Stimulated activated naive CD8-positive, alpha-beta T cell treated with anti-CD3 and anti-CD28 coated beads, Interleukin-15, amount 100 ng/mL, for 72 hours (primary cell): ENCODE measurements around the gene TOMM40.
A peak's percentile ranks its signal among the peaks of the same experiment; 100 is the strongest.
"Not testable (repeated sequence)": the region's sequence is repeated elsewhere in the genome, so short reads cannot be mapped to it uniquely, and the experiment has no call there.

Source experiments
- ATAC-seq: fragments of 150-1000 bp; cut with Tn5 transposase; 2 replicates; pipeline ENCODE4 v1.10.0; 2021; ENCODE audit warnings: mild to moderate bottlenecking, moderate library complexity
- DNase-seq, 2 donors: peaks; one replicate each; pipeline ENCODE4 v3.0.0; 2021 to 2022
- H3K27ac Mint-ChIP-seq, 2 donors: one replicate each; pipeline ENCODE4 v1.8.0; 2022; ENCODE audit warnings: mild to moderate bottlenecking in 2 of 2, mixed read lengths in 2 of 2, moderate library complexity in 2 of 2
- H3K27me3 Mint-ChIP-seq: one replicate; pipeline ENCODE4 v1.8.0; 2022; ENCODE audit warnings: mixed read lengths
- H3K4me1 Mint-ChIP-seq: one replicate; pipeline ENCODE4 v1.8.0; 2022; ENCODE audit warnings: mild to moderate bottlenecking, mixed read lengths
- H3K4me3 Mint-ChIP-seq, 2 donors: one replicate each; pipeline ENCODE4 v1.8.0; 2022; ENCODE audit warnings: mild to moderate bottlenecking in 2 of 2, mixed read lengths in 2 of 2, moderate library complexity in 1 of 2
- H3K9me3 Mint-ChIP-seq, 2 donors: one replicate each; pipeline ENCODE4 v1.8.0; 2022; ENCODE audit warnings: mixed read lengths in 2 of 2

The TOMM40 gene

GRCh38 chr19:44883922-44884321, 7.1 kb upstream of the TOMM40 start:
- no peak for ATAC-seq
- H3K9me3 Mint-ChIP-seq, result no peaks in the 10 kb centered on the region
- peaks cover 1% of the 10 kb centered on the region for H3K4me1 Mint-ChIP-seq
- H3K27me3 Mint-ChIP-seq, result no peaks in the 10 kb centered on the region
- no peak overlapping the region for H3K27ac Mint-ChIP-seq
- DNase-seq, result no peak
- H3K4me3 Mint-ChIP-seq, result no peak overlapping the region

- H3K4me1 Mint-ChIP-seq, result peaks cover 6% of the 10 kb centered on the region
- ATAC-seq, result no peak
- H3K27me3 Mint-ChIP-seq, result no peaks in the 10 kb centered on the region
- no peaks in the 10 kb centered on the region for H3K9me3 Mint-ChIP-seq
- no peak for DNase-seq
- no peak overlapping the region for H3K4me3 Mint-ChIP-seq
- peak overlapping the region in 1 of 2 donors; percentile 68 for H3K27ac Mint-ChIP-seq
Observed at GRCh38 chr19:44884566-44884965, 6.5 kb upstream of the TOMM40 start.

- H3K27me3 Mint-ChIP-seq, result no peaks in the 10 kb centered on the region
- no peak for DNase-seq
- no peak overlapping the region for H3K4me3 Mint-ChIP-seq
- peaks cover 14% of the 10 kb centered on the region for H3K4me1 Mint-ChIP-seq
- ATAC-seq, result no peak
- H3K9me3 Mint-ChIP-seq, result no peaks in the 10 kb centered on the region
- no peak overlapping the region for H3K27ac Mint-ChIP-seq
Observed at GRCh38 chr19:44886141-44886540, 4.9 kb upstream of the TOMM40 start.

DNA sequence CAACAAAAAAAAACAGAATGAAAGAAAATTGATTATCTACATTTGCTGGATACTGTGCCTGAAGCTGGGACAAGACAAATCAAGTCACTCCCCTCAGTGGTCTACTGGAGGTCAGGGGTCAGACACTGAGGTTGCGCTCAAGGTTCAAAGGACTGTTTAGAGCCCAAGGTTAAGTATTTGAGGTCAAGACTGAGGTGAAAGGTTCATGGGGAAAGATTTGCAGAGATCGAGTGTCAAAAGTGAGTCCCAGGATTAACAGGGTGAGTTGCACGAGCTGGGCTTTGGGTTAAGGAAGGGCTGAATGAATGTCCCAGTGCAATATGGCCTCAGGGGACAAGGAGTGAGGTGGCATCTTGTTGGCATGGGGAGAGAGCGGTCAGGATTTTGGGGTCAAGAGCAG, 3.4 kb upstream of the TOMM40 start:
- no peaks in the 10 kb centered on the region for H3K9me3 Mint-ChIP-seq
- ATAC-seq, result no peak
- H3K4me3 Mint-ChIP-seq, result no peak overlapping the region
- DNase-seq, result no peak
- H3K27me3 Mint-ChIP-seq, result no peaks in the 10 kb centered on the region
- peaks cover 26% of the 10 kb centered on the region for H3K4me1 Mint-ChIP-seq
- peak overlapping the region in 1 of 2 donors; percentile 63 for H3K27ac Mint-ChIP-seq

DNA sequence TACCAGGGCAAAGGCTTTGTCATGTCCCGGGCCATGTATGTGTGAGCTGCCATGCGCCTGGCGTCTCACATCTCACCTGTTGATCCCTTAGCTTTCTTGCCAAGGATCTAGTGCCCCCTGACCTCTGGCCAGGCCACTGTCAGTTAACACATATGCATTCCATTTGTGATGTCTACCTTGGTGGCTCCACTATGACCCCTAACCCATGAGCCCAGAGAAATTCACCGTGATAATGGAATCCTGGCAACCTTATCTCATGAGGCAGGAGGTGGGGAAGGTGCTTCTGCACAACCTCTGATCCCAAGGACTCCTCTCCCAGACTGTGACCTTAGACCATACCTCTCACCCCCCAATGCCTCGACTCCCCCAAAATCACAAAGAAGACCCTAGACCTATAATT, 2.7 kb upstream of the TOMM40 start:
- not testable (repeated sequence) for DNase-seq, H3K9me3 Mint-ChIP-seq, H3K4me3 Mint-ChIP-seq, H3K27ac Mint-ChIP-seq, H3K27me3 Mint-ChIP-seq, ATAC-seq
- H3K4me1 Mint-ChIP-seq, result peaks cover 32% of the 10 kb centered on the region

- peaks cover 45% of the 10 kb centered on the region for H3K4me1 Mint-ChIP-seq
- no peaks in the 10 kb centered on the region for H3K9me3 Mint-ChIP-seq
- ATAC-seq (no peak), DNase-seq (no peak)
- H3K27me3 Mint-ChIP-seq, result no peaks in the 10 kb centered on the region
- H3K4me3 Mint-ChIP-seq, result peak overlapping the region; percentile 80 to 91
- peak overlapping the region; percentile 86 to 95 for H3K27ac Mint-ChIP-seq
Observed at GRCh38 chr19:44889830-44890365, 1.2 kb upstream of the TOMM40 start.

GRCh38 chr19:44890366-44891015, 563 bp upstream of the TOMM40 start:
- Mint-ChIP-seq H3K27me3 (no peaks in the 10 kb centered on the region), H3K9me3 (no peaks in the 10 kb centered on the region), H3K4me1 (peaks cover 49% of the 10 kb centered on the region), H3K4me3 (peak overlapping the region; percentile 80 to 91), H3K27ac (peak overlapping the region; percentile 86 to 95)
- DNase-seq (peak; percentile 100), ATAC-seq (peak; percentile 91)

DNA sequence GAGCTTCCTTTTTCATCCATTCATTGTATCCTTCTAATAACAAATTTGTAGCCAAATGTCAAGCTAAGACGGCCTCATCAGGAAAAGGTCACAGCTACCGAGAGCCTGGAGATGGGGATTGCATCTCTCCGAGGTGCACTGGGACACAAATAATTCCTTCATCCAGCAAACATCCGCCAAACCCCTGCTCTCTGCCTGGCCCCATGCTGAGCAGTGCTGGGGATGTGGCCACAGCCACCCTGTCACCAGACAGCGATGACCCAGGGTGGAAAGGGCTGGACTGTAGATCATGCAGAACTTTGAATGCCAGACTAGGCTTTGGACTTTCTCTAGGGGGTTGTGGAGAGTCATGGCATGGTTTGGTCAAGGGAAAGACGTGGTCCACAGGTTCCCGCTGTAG, 1.9 kb downstream of the TOMM40 start:
- ATAC-seq (no peak), DNase-seq (no peak)

GRCh38 chr19:44893332-44894051, 2.4 kb downstream of the TOMM40 start:
- ATAC-seq (no peak), DNase-seq (no peak)
- H3K4me1 Mint-ChIP-seq, result peaks cover 55% of the 10 kb centered on the region
- H3K9me3 Mint-ChIP-seq, result no peaks in the 10 kb centered on the region
- H3K27me3 Mint-ChIP-seq, result no peaks in the 10 kb centered on the region
- H3K27ac Mint-ChIP-seq, result no peak overlapping the region
- H3K4me3 Mint-ChIP-seq, result peak overlapping the region; percentile 80 to 90

More for the DNA sequence above, 1.9 kb downstream of the TOMM40 start:
- Mint-ChIP-seq H3K27me3 (no peaks in the 10 kb centered on the region), H3K4me1 (peaks cover 55% of the 10 kb centered on the region), H3K4me3 (peak overlapping the region; percentile 80 to 90), H3K9me3 (no peaks in the 10 kb centered on the region), H3K27ac (peak overlapping the region; percentile 52 to 82)

DNA sequence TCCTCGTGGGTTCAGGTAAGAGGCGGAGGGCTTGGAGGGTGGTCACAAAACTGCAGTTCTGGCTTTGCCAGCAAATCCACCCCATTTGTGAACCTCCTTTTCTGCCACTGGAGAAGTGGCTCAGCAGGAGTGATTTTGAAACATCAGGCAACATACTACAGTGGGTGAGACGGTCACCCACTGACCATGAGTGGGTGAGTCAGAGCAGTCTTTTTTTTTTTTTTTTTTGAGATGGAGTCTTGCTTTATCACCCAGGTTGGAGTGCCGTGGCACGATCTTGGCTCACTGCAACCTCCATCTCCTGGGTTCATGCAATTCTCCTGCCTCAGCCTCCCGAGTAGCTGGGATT, 3.0 kb downstream of the TOMM40 start:
- DNase-seq (no peak), ATAC-seq (no peak)
- no peak overlapping the region for H3K27ac Mint-ChIP-seq
- H3K27me3 Mint-ChIP-seq, result no peaks in the 10 kb centered on the region
- no peaks in the 10 kb centered on the region for H3K9me3 Mint-ChIP-seq
- H3K4me3 Mint-ChIP-seq, result no peak overlapping the region
- peaks cover 53% of the 10 kb centered on the region for H3K4me1 Mint-ChIP-seq

DNA sequence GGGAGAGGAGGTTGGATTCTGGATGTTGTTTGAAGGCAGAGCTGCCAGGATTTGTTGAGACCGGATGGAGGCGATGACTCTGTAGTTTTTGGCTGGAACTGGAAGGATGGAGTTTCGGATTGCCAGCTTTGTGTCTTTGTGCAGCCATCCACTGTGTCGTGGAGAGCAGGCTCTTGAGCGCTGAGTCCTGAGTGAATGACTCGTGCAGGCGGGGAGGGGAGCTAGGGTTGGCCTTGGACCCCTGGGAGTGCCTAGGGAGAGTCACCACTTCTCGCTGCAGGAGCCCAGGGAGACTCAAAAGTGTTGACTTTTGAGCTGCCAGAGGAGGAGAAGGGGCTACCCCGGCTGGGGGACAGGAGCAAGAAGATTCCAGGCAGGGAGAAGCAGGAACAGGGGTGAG, 3.9 kb downstream of the TOMM40 start:
- ATAC-seq, result no peak
- no peak for DNase-seq
- H3K9me3 Mint-ChIP-seq, result no peaks in the 10 kb centered on the region
- no peaks in the 10 kb centered on the region for H3K27me3 Mint-ChIP-seq
- H3K4me1 Mint-ChIP-seq, result peaks cover 47% of the 10 kb centered on the region
- no peak overlapping the region for H3K4me3 Mint-ChIP-seq
- peak overlapping the region in 1 of 2 donors; percentile 90 for H3K27ac Mint-ChIP-seq

- Mint-ChIP-seq H3K27ac (no peak overlapping the region), H3K4me1 (peaks cover 33% of the 10 kb centered on the region), H3K4me3 (no peak overlapping the region), H3K9me3 (no peaks in the 10 kb centered on the region), H3K27me3 (no peaks in the 10 kb centered on the region)
- ATAC-seq (no peak), DNase-seq (no peak)
Observed at GRCh38 chr19:44897835-44898234, 6.8 kb downstream of the TOMM40 start.

DNA sequence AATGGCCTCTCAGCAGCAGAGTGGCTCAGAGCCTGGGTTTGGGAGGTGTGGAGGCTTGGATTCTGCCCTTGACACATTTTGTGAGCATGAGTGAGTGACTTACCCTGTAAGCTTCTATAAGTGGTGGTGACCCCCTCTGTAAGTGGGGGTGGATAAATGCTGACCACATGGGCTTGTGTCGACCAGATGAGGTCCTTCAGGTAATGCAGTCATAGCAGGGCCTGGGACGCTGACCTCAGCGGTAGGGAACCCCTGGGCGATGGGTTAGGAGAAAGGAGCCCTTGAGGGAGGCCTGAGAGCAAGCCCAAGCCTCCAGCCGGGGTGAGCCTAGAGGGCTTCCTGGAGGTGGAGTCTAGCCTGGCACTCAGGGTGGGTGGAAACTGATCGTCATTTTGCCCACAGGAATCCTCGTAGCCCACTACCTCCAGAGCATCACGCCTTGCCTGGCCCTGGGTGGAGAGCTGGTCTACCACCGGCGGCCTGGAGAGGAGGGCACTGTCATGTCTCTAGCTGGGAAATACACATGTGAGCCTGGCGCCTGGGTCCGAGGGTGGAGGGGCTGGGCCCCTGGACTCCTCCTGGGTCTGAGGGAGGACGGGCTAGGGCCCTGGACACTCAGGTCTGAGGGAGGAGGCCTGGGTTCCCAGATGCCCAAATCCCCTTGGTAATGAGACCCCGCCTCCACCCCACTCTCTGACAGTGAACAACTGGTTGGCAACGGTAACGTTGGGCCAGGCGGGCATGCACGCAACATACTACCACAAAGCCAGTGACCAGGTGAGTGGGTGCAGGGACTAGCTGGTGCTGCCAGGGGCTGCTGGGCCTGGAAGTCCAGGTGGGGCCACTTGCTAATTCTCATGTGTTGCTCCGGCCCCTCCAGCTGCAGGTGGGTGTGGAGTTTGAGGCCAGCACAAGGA, 9.5 kb downstream of the TOMM40 start:
- no peak for DNase-seq
- no peak overlapping the region for H3K4me3 Mint-ChIP-seq
- H3K4me1 Mint-ChIP-seq, result peaks cover 17% of the 10 kb centered on the region
- ATAC-seq, result no peak
- peak overlapping the region in 1 of 2 donors; percentile 20 for H3K27ac Mint-ChIP-seq
- peaks cover 10% of the 10 kb centered on the region for H3K27me3 Mint-ChIP-seq
- H3K9me3 Mint-ChIP-seq, result no peaks in the 10 kb centered on the region

GRCh38 chr19:44903216-44903601, 12.2 kb downstream of the TOMM40 start:
- Mint-ChIP-seq H3K4me3 (no peak overlapping the region), H3K27me3 (peaks cover 35% of the 10 kb centered on the region), H3K4me1 (peaks cover 22% of the 10 kb centered on the region), H3K9me3 (no peaks in the 10 kb centered on the region), H3K27ac (no peak overlapping the region)
- peak; percentile 32 for ATAC-seq
- no peak for DNase-seq

- Mint-ChIP-seq H3K9me3 (no peaks in the 10 kb centered on the region), H3K4me1 (peaks cover 22% of the 10 kb centered on the region), H3K4me3 (no peak overlapping the region), H3K27ac (no peak overlapping the region), H3K27me3 (peaks cover 35% of the 10 kb centered on the region)
- DNase-seq, result peak; percentile 71 to 76
- peak; percentile 56 for ATAC-seq
Observed at GRCh38 chr19:44903602-44904425, 12.8 kb downstream of the TOMM40 start.
